MV-4-11 (cell line): ENCODE results near the gene RPL5.

ENCODE experiments used
- DNase-seq: peaks from one replicate; lab custom pipeline; 2025; lab: John Stamatoyannopoulos, UW

Gene RPL5

GRCh38 chr1:92855236-92855635, 23.4 kb downstream of the RPL5 start:
- DNase-seq: no peak

GRCh38 chr1:92857817-92858216, 26.0 kb downstream of the RPL5 start:
- no peak for DNase-seq

GRCh38 chr1:92858564-92859399, 26.9 kb downstream of the RPL5 start:
- peak; percentile 81 for DNase-seq

GRCh38 chr1:92859400-92860039, 27.7 kb downstream of the RPL5 start:
- DNase-seq: no peak

- DNase-seq: no peak
These were observed 30.8 kb downstream of the RPL5 start for GRCh38 chr1:92862605-92863004.

GRCh38 chr1:92864131-92864530, 32.3 kb downstream of the RPL5 start:
- DNase-seq: no peak

GRCh38 chr1:92870591-92870990, 38.8 kb downstream of the RPL5 start:
- DNase-seq: no peak

- no peak for DNase-seq
These were observed 40.9 kb downstream of the RPL5 start for GRCh38 chr1:92872719-92873118.

GRCh38 chr1:92874987-92875386, 43.1 kb downstream of the RPL5 start:
- DNase-seq: no peak

GRCh38 chr1:92876351-92876750, 44.5 kb downstream of the RPL5 start:
- no peak for DNase-seq

GRCh38 chr1:92877081-92877711, 45.4 kb downstream of the RPL5 start:
- no peak for DNase-seq

- no peak for DNase-seq
These were observed 46.0 kb downstream of the RPL5 start for GRCh38 chr1:92877792-92878191.

GRCh38 chr1:92879316-92879968, 47.6 kb downstream of the RPL5 start:
- DNase-seq: no peak

GRCh38 chr1:92881391-92881790, 49.6 kb downstream of the RPL5 start:
- DNase-seq: no peak

- peak; percentile 82 for DNase-seq
These were observed 51.0 kb downstream of the RPL5 start for GRCh38 chr1:92882819-92883218.

- no peak for DNase-seq
These were observed 51.5 kb downstream of the RPL5 start for GRCh38 chr1:92883297-92883696.

- no peak for DNase-seq
These were observed 52.4 kb downstream of the RPL5 start for GRCh38 chr1:92884195-92884594.

GRCh38 chr1:92886886-92887419, 55.1 kb downstream of the RPL5 start:
- no peak for DNase-seq

GRCh38 chr1:92887465-92887864, 55.6 kb downstream of the RPL5 start:
- no peak for DNase-seq
